ENCODE results near the gene OR6B1.

GRCh38 chr7:143953421-143953820 is 46.7 kb upstream of the OR6B1 start:
- no peak for TF ChIP-seq CTCF (conservative IDR thresholded peaks at IDR 0.05; ENCODE audit: low read length)
- TF ChIP-seq EZH2phosphoT487 (IDR thresholded peaks at IDR 0.05; ENCODE audit: borderline replicate concordance) = no peak
